Endothelial cell of umbilical vein (primary cell): Measurements from ENCODE around the gene CASP7. TPM values are rescaled to one million over a fixed set of nuclear protein-coding genes. Genes with fewer than 3 reads are reported as not detected.

ENCODE experiments used
- BruUV-seq: library from RNA; stranded (reverse); fragments of 400-500 nt; replicated peaks from 2 replicates; lab custom pipeline; 2021; lab: Mats Ljungman, UMichigan
- CTCF ChIA-PET: fragments of 300-600, 350-600 bp; sonication (Branson Sonifier 250); formaldehyde crosslinking; loops from one replicate; lab custom pipeline; 2021; ENCODE audit warnings: antibody characterized with exemption, inconsistent platforms; lab: Charles Lee
- POLR2A ChIA-PET: fragments of 300-600, 350-600 bp; sonication (Branson Sonifier 250); formaldehyde crosslinking; loops from one replicate; lab custom pipeline; 2021; ENCODE audit warnings: antibody characterized with exemption, inconsistent platforms; lab: Charles Lee
- DNase-seq: peaks from one replicate; pipeline ENCODE4 v3.0.0-alpha.2; 2011; ENCODE audit warnings: low read depth, low spot score
- FAIRE-seq: peaks from 2 replicates; lab custom pipeline; 2011; peaks lifted over from hg19 to GRCh38; lab: Jason Lieb, UNC
- H2AFZ ChIP-seq: 2 replicates; pipeline ENCODE4 v1.6.0; 2012; ENCODE audit warnings: low read depth, low read length, control low read depth, inconsistent platforms
- H3K27ac ChIP-seq: 2 replicates; pipeline ENCODE4 v1.5.1; 2011; ENCODE audit warnings: low read depth, mild to moderate bottlenecking, control low read depth, low read length, moderate library complexity; ENCODE audit not compliant: insufficient read depth
- H3K27me3 ChIP-seq, 2 experiments: 2 replicates each; pipeline versions ENCODE4 v1.6.0 to v1.6.1; 2011; ENCODE audit warnings: low read length in 2 of 2, mixed read lengths in 1 of 2; ENCODE audit not compliant: control insufficient read depth in 2 of 2, insufficient read depth in 2 of 2
- H3K36me3 ChIP-seq, 2 experiments: 2 replicates in 1 of 2; 3 replicates in 1 of 2; pipeline ENCODE4 v1.5.1; 2011; ENCODE audit warnings: low read length in 2 of 2, mild to moderate bottlenecking in 1 of 2, moderate library complexity in 1 of 2; ENCODE audit not compliant: control insufficient read depth in 2 of 2, insufficient read depth in 2 of 2; ENCODE audit errors: extremely low read depth in 1 of 2
- H3K4me1 ChIP-seq: 3 replicates; pipeline ENCODE4 v1.5.1; 2011; ENCODE audit warnings: mild to moderate bottlenecking, low read length; ENCODE audit not compliant: control insufficient read depth, insufficient read depth; ENCODE audit errors: extremely low read depth
- H3K4me2 ChIP-seq: 2 replicates; pipeline ENCODE4 v1.6.1; 2011; ENCODE audit warnings: low read length, control low read depth, mixed read lengths; ENCODE audit not compliant: insufficient read depth
- H3K4me3 ChIP-seq, 3 experiments: fragments of 200-600 bp in 1 of 3; sonication (generic), shearing (Covaris generic) in 1 of 3; replicated peaks in 1 of 3; 2 replicates each; pipeline ENCODE4 v1.5.1; 2011 to 2016; ENCODE audit warnings: control low read depth in 3 of 3, low read length in 3 of 3, mild to moderate bottlenecking in 2 of 3, inconsistent platforms in 1 of 3, low read depth in 1 of 3, moderate library complexity in 1 of 3; ENCODE audit not compliant: insufficient read depth in 1 of 3
- H3K79me2 ChIP-seq: 2 replicates; pipeline ENCODE4 v1.6.0; 2012; ENCODE audit warnings: low read length, inconsistent platforms; ENCODE audit not compliant: control insufficient read depth, insufficient read depth
- H3K9ac ChIP-seq: replicated peaks from 2 replicates; pipeline ENCODE3; 2011; ENCODE audit warnings: low read length, control low read depth; ENCODE audit not compliant: insufficient read depth; ENCODE audit errors: extremely low read depth
- H3K9me1 ChIP-seq: replicated peaks from 3 replicates; pipeline ENCODE4 v1.6.0; 2011; ENCODE audit warnings: mild to moderate bottlenecking, low read length; ENCODE audit not compliant: control insufficient read depth, insufficient read depth; ENCODE audit errors: extremely low read depth
- H3K9me3 ChIP-seq: replicated peaks from 2 replicates; pipeline ENCODE4 v1.5.1; 2012; ENCODE audit warnings: low read length, inconsistent platforms; ENCODE audit not compliant: control insufficient read depth, insufficient read depth
- H4K20me1 ChIP-seq: replicated peaks from 2 replicates; pipeline ENCODE3; 2011; ENCODE audit warnings: mild to moderate bottlenecking, low read length; ENCODE audit not compliant: control insufficient read depth, insufficient read depth; ENCODE audit errors: extremely low read depth
- EZH2 ChIP-seq: IDR thresholded peaks from 2 replicates; pipeline ENCODE4 v1.6.1; 2012; ENCODE audit warnings: borderline replicate concordance, low read depth, mild to moderate bottlenecking, moderate library complexity, low read length, inconsistent platforms; ENCODE audit not compliant: severe bottlenecking
- FOS ChIP-seq: IDR thresholded peaks from 2 replicates; pipeline ENCODE4 v1.6.1; 2011; ENCODE audit warnings: mild to moderate bottlenecking, low read length, moderate library complexity, borderline replicate concordance; ENCODE audit not compliant: insufficient read depth
- GATA2 ChIP-seq: IDR thresholded peaks from 2 replicates; pipeline ENCODE4 v1.7.0; 2011; ENCODE audit warnings: low read depth, mild to moderate bottlenecking, moderate library complexity, mixed read lengths, low read length; ENCODE audit not compliant: insufficient read length, insufficient read depth
- JUN ChIP-seq: IDR thresholded peaks from 2 replicates; pipeline ENCODE4 v1.6.1; 2011; ENCODE audit warnings: borderline replicate concordance, low read depth; ENCODE audit not compliant: insufficient read length, insufficient read depth
- MAX ChIP-seq: IDR thresholded peaks from 2 replicates; pipeline ENCODE4 v1.6.1; 2011; ENCODE audit not compliant: insufficient read depth, insufficient read length
- MYC ChIP-seq: IDR thresholded peaks from one replicate; pipeline ENCODE4 v1.6.1; 2011; ENCODE audit warnings: mild to moderate bottlenecking, low read depth, low read length
- POLR2A ChIP-seq: IDR thresholded peaks from 2 replicates; pipeline ENCODE4 v1.6.1; 2012; ENCODE audit warnings: low read depth, mild to moderate bottlenecking, control low read depth, low read length
- POLR2AphosphoS5 ChIP-seq: IDR thresholded peaks from 2 replicates; pipeline ENCODE4 v1.6.1; 2012; ENCODE audit warnings: low read depth, mild to moderate bottlenecking, control low read depth, low read length, moderate library complexity; ENCODE audit not compliant: insufficient read depth
- dilution Hi-C: fragments of 300-500 bp; cut with MboI; formaldehyde crosslinking; loops from one replicate; pipeline ENCODE4 v1.15.0; 2019; ENCODE audit warnings: low sequenced_read_pairs; ENCODE audit not compliant: extremely low pct_ligation_motif_present
- intact Hi-C: fragments of 100-400 bp; cut with micrococcal nuclease; formaldehyde crosslinking; loops from one replicate; pipeline ENCODE4 v1.10.0; 2022
- polyA plus RNA-seq, 4 experiments: library from polyadenylated mRNA; depleted of rRNA in 3 of 4; stranded (reverse) in 3 of 4; unstranded in 1 of 4; fragments of >200 nt; gene quantifications; 2 replicates each; pipeline versions ENCODE4 v1.2.1 to v1.2.3, GENCODE V29; 2011 to 2012; ENCODE audit warnings: missing spikeins in 1 of 4
- total RNA-seq: library from RNA; stranded (reverse); gene quantifications from 2 replicates; pipeline ENCODE4 v1.2.3, GENCODE V29; 2021
- TF ChIP-seq, protein P1 (sequence below), 2 donors: IDR thresholded peaks; 1 replicate in 1 of 2; 2 replicates in 1 of 2; pipeline ENCODE4 v1.5.1; 2011; ENCODE audit warnings: low read length in 2 of 2, mild to moderate bottlenecking in 2 of 2, moderate library complexity in 2 of 2, control low read depth in 1 of 2, inconsistent platforms in 1 of 2, low read depth in 1 of 2; ENCODE audit not compliant: insufficient read depth in 1 of 2; ENCODE audit errors: extremely low read depth in 1 of 2

The CASP7 gene
- total and polyA plus RNA-seq, 2 donors (not counting 3 experiments of a cell fraction or from before 2014, with no cell fraction given): 14.6 to 54.3 TPM

GRCh38 chr10:113711142-113711541 is 31.4 kb downstream of the CASP7 start:
- no peaks in the 10 kb centered on the region for H3K9me1 ChIP-seq
- H3K36me3 ChIP-seq: peaks cover 2 to 3% of the 10 kb centered on the region in 2 experiments
- no TSS peak for BruUV-seq
- no peak for TF ChIP-seq GATA2
- TF ChIP-seq POLR2A: no peak
- TF ChIP-seq, protein P1, sequence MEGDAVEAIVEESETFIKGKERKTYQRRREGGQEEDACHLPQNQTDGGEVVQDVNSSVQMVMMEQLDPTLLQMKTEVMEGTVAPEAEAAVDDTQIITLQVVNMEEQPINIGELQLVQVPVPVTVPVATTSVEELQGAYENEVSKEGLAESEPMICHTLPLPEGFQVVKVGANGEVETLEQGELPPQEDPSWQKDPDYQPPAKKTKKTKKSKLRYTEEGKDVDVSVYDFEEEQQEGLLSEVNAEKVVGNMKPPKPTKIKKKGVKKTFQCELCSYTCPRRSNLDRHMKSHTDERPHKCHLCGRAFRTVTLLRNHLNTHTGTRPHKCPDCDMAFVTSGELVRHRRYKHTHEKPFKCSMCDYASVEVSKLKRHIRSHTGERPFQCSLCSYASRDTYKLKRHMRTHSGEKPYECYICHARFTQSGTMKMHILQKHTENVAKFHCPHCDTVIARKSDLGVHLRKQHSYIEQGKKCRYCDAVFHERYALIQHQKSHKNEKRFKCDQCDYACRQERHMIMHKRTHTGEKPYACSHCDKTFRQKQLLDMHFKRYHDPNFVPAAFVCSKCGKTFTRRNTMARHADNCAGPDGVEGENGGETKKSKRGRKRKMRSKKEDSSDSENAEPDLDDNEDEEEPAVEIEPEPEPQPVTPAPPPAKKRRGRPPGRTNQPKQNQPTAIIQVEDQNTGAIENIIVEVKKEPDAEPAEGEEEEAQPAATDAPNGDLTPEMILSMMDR (IDR thresholded peaks at IDR 0.05; ENCODE audit: extremely low read depth in 1 of 2, insufficient read depth in 1 of 2, low read depth in 1 of 2, low read length in 2 of 2): no peak
- TF ChIP-seq JUN: no peak
- TF ChIP-seq MAX: no peak
- no peak for TF ChIP-seq MYC
- no peak overlapping the region for H3K9ac ChIP-seq
- no peak for DNase-seq
- POLR2A ChIA-PET: no interaction called here
- peaks cover 20% of the 10 kb centered on the region for H3K4me1 ChIP-seq
- no peaks in the 10 kb centered on the region for H3K27me3 ChIP-seq
- H3K4me2 ChIP-seq: no peak overlapping the region
- no peak for FAIRE-seq
- intact Hi-C loops: no loop called here
- no peak overlapping the region for H3K4me3 ChIP-seq
- dilution Hi-C loops: no loop called here
- CTCF ChIA-PET: interaction anchor here (1.0 to 1.4 kb wide), 2 partner anchors 32 to 391 kb away, joined by 4 read pairs; no protein-coding TSS in a partner anchor
- no peak overlapping the region for H3K27ac ChIP-seq
- no peaks in the 10 kb centered on the region for H3K9me3 ChIP-seq
- H3K79me2 ChIP-seq: no peaks in the 10 kb centered on the region
- no peak overlapping the region for H2AFZ ChIP-seq
- no peaks in the 10 kb centered on the region for H4K20me1 ChIP-seq

- no peak for FAIRE-seq
- POLR2A ChIA-PET: no interaction called here
- dilution Hi-C loops: no loop called here
Observed at GRCh38 chr10:113712024-113712423, 32.3 kb downstream of the CASP7 start.

More at GRCh38 chr10:113712024-113712423, 32.3 kb downstream of the CASP7 start:
- Histone ChIP-seq H3K4me3 (no peak overlapping the region), H2AFZ (no peak overlapping the region), H3K36me3 (peaks cover 2 to 3% of the 10 kb centered on the region in 2 experiments), H3K4me2 (no peak overlapping the region), H3K9me1 (no peaks in the 10 kb centered on the region), H3K27me3 (no peaks in the 10 kb centered on the region), H3K79me2 (no peaks in the 10 kb centered on the region), H3K4me1 (peaks cover 16% of the 10 kb centered on the region), H3K9me3 (no peaks in the 10 kb centered on the region), H4K20me1 (no peaks in the 10 kb centered on the region), H3K9ac (no peak overlapping the region), H3K27ac (no peak overlapping the region)
- CTCF ChIA-PET: no interaction called here
- intact Hi-C loops: no loop called here
- BruUV-seq: no TSS peak
- TF ChIP-seq POLR2AphosphoS5: no peak
- TF ChIP-seq FOS: no peak
- TF ChIP-seq, protein P1 (IDR thresholded peaks at IDR 0.05; ENCODE audit: extremely low read depth in 1 of 2, insufficient read depth in 1 of 2, low read depth in 1 of 2, low read length in 2 of 2): no peak
- TF ChIP-seq POLR2A: no peak
- TF ChIP-seq MAX: no peak
- TF ChIP-seq EZH2: no peak
- no peak for TF ChIP-seq JUN
- DNase-seq: no peak
